ENCODE measurements around the gene CHD9NB. TPM values are rescaled to one million over a fixed set of nuclear protein-coding genes. Genes with fewer than 3 reads are reported as not detected.

CHD9NB gene
- total RNA-seq, 4 donors from 2014 or later, result 2.4 to 6.9 (median 3.2) TPM; not detected in 1

DNA sequence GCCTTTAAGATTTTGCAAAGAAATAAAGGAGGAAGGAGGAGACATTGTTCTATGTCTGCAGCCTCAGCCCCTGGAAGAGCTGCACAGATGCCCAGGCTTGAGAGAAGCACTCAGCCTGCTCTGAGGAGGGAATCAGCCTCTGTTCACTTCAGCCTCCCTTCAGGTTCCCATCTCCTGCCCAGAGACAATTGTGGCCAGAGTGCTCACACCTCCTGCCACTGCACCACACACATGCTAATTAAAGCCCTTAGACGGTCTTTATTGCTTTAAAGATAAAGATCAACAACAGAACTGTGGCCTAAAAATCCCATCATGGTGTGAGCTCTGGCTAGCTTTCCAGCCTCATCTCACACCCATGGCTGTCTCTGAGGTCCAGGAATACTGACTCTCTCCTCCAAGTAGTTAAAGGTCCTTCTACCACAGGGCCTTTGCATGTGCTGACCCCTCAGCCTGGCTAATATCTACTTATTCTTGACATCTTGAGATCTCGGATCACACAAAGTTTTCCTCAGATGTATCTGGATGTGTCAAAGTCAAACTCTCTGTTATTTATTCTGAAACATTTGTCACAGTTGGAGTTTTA lies 33.8 kb downstream of the CHD9NB start:
- no peak for TF ChIP-seq POLR2A (IDR thresholded peaks at IDR 0.05)
- TF ChIP-seq, protein P1, sequence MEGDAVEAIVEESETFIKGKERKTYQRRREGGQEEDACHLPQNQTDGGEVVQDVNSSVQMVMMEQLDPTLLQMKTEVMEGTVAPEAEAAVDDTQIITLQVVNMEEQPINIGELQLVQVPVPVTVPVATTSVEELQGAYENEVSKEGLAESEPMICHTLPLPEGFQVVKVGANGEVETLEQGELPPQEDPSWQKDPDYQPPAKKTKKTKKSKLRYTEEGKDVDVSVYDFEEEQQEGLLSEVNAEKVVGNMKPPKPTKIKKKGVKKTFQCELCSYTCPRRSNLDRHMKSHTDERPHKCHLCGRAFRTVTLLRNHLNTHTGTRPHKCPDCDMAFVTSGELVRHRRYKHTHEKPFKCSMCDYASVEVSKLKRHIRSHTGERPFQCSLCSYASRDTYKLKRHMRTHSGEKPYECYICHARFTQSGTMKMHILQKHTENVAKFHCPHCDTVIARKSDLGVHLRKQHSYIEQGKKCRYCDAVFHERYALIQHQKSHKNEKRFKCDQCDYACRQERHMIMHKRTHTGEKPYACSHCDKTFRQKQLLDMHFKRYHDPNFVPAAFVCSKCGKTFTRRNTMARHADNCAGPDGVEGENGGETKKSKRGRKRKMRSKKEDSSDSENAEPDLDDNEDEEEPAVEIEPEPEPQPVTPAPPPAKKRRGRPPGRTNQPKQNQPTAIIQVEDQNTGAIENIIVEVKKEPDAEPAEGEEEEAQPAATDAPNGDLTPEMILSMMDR (IDR thresholded peaks at IDR 0.05), result no peak
- H3K27me3 ChIP-seq, result no peaks in the 10 kb centered on the region
- H3K9me3 ChIP-seq, result no peaks in the 10 kb centered on the region
- no peaks in the 10 kb centered on the region for H3K4me1 ChIP-seq
- no peak overlapping the region for H3K27ac ChIP-seq
- H3K4me3 ChIP-seq, result no peak overlapping the region
- H3K36me3 ChIP-seq, result no peaks in the 10 kb centered on the region
- DNase-seq, result no peak

DNA sequence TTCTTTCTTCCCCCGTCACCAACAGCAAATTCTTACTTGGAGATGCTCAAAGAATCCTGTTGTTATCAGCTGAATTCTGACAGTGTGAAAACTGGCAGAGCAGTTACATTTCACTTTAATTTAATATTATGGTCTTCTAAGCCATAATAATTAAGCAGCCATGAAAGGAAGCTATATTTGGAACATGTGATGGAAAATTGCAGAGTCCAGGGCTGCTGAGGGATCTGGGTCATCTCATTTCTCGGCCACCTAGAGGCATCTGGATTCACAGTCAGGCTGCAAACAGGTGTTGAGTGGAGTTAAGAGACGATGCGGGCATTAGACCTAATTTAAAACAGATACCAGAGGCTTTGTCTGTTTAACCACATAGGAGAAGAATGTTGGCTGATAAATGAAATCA lies 38.4 kb downstream of the CHD9NB start:
- H3K36me3 ChIP-seq, result no peaks in the 10 kb centered on the region
- H3K27me3 ChIP-seq, result no peaks in the 10 kb centered on the region
- TF ChIP-seq, protein P1 (IDR thresholded peaks at IDR 0.05), result no peak
- no peak for TF ChIP-seq POLR2A (IDR thresholded peaks at IDR 0.05)
- DNase-seq, result no peak
- no peak overlapping the region for H3K27ac ChIP-seq
- no peak overlapping the region for H3K4me3 ChIP-seq
- H3K4me1 ChIP-seq, result no peaks in the 10 kb centered on the region
- H3K9me3 ChIP-seq, result no peaks in the 10 kb centered on the region

DNA sequence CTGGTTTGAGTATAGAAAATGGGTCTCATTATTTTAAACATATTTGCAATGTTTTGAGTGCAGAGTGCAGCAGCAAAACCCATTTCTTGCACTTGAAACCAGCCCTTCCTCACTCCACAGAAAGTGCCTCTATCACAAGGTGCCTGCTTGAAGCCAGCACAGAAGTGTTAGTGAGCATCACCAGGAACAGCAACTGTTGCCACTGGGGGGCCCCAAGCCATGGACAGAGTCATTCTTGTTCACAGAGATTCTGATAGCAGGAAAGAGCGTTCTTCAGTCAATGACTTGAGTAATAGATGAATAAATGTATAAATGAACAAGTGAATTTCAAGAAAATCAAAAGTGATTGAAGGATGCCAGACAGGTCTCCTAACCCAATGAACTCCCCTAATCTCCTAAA lies 45.6 kb downstream of the CHD9NB start:
- Histone ChIP-seq H3K36me3 (no peaks in the 10 kb centered on the region), H3K4me1 (no peaks in the 10 kb centered on the region), H3K4me3 (no peak overlapping the region), H3K27me3 (no peaks in the 10 kb centered on the region), H3K9me3 (no peaks in the 10 kb centered on the region), H3K27ac (no peak overlapping the region)
- TF ChIP-seq, protein P1 (IDR thresholded peaks at IDR 0.05), result no peak
- no peak for TF ChIP-seq POLR2A (IDR thresholded peaks at IDR 0.05)
- DNase-seq, result no peak

DNA sequence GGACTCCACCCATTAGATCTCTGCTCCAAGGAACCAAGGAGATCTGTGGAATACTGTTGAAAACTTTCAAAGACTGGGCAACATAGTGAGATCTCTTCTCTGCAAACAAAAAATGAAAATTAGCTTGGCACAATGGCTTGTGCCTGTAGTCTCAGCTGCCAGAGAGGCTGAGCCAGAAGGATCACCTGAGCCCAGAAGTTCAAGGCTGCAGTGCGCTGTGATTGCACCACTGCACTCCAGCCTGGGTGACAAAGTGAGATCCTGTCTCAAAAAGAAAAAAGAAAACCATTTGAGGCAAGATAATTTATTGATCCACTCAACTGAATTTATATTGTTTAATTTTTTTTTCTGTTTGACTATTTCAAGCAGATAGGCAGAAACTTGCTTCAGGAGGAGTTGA lies 54.8 kb downstream of the CHD9NB start:
- Histone ChIP-seq H3K4me1 (no peaks in the 10 kb centered on the region), H3K4me3 (no peak overlapping the region), H3K27ac (no peak overlapping the region), H3K9me3 (no peaks in the 10 kb centered on the region), H3K36me3 (no peaks in the 10 kb centered on the region), H3K27me3 (no peaks in the 10 kb centered on the region)
- TF ChIP-seq, protein P1 (IDR thresholded peaks at IDR 0.05), result no peak
- TF ChIP-seq POLR2A (IDR thresholded peaks at IDR 0.05), result no peak
- DNase-seq, result no peak

DNA sequence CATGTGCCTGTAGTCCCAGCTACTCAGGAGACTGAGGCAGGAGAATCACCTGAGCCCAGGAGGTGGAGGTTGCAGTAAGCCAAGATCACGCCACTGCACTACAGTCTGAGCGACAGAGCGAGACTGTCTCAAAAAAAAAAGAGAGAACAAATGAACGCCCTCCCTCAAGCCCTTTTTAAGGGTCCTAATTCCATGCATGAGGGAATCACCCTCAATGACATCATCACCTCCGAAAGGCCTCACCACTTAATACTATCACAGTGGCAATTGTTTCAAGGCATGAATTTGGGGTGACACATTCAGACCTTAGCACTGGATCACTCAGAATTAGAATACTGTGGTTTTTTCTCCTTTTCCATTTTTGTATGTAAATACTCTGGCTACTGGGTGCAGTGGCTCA lies 57.8 kb downstream of the CHD9NB start:
- Histone ChIP-seq H3K27ac (no peak overlapping the region), H3K36me3 (no peaks in the 10 kb centered on the region), H3K4me1 (no peaks in the 10 kb centered on the region), H3K9me3 (no peaks in the 10 kb centered on the region), H3K27me3 (no peaks in the 10 kb centered on the region), H3K4me3 (no peak overlapping the region)
- no peak for TF ChIP-seq POLR2A (IDR thresholded peaks at IDR 0.05)
- TF ChIP-seq, protein P1 (IDR thresholded peaks at IDR 0.05), result no peak
- DNase-seq, result no peak

DNA sequence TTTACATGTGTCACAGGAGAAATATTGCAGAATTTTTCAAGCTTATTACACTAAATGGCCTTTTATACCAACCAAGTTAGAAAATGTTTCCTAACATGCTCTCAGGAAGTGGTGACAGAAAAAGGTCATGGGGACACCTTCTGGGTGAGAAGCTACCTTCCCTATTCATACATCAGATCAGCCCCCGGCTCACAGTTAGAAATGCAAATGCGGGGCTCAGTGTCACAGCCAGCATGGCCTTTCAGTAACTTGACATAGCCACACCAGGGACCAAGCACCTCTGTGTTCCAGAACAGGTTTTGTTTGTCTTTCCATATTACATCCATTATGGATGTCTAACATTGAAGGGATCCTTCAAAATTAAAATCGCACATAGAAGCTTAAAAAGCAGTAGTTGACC lies 59.5 kb downstream of the CHD9NB start:
- H3K4me3 ChIP-seq, result no peak overlapping the region
- H3K36me3 ChIP-seq, result no peaks in the 10 kb centered on the region
- DNase-seq, result no peak
- TF ChIP-seq, protein P1 (IDR thresholded peaks at IDR 0.05), result no peak
- TF ChIP-seq POLR2A (IDR thresholded peaks at IDR 0.05), result no peak
- H3K9me3 ChIP-seq, result no peaks in the 10 kb centered on the region
- no peak overlapping the region for H3K27ac ChIP-seq
- no peaks in the 10 kb centered on the region for H3K27me3 ChIP-seq
- no peaks in the 10 kb centered on the region for H3K4me1 ChIP-seq
